GM21423 (cell line): Measurements from ENCODE around the gene EHBP1L1.

Experiments used
- ATAC-seq: cut with Tn5 transposase; IDR thresholded peaks from one replicate; pipeline ENCODE4 v1.9.1; 2021; ENCODE audit warnings: mild to moderate bottlenecking, moderate library complexity; ENCODE audit not compliant: unreplicated experiment

The EHBP1L1 gene

GRCh38 chr11:65546217-65546958, 29.5 kb upstream of the EHBP1L1 start:
- peak; percentile 73 for ATAC-seq

GRCh38 chr11:65547446-65548125, 28.3 kb upstream of the EHBP1L1 start:
- ATAC-seq = no peak

GRCh38 chr11:65548395-65548794, 27.5 kb upstream of the EHBP1L1 start:
- ATAC-seq = no peak

GRCh38 chr11:65549096-65549495, 26.8 kb upstream of the EHBP1L1 start:
- no peak for ATAC-seq

- no peak for ATAC-seq
These were observed 24.1 kb upstream of the EHBP1L1 start for GRCh38 chr11:65551572-65552387.

- ATAC-seq = no peak
These were observed 23.4 kb upstream of the EHBP1L1 start for GRCh38 chr11:65552388-65552951.

- ATAC-seq = no peak
These were observed 22.4 kb upstream of the EHBP1L1 start for GRCh38 chr11:65553301-65554001.

GRCh38 chr11:65554057-65554818, 21.6 kb upstream of the EHBP1L1 start:
- ATAC-seq = no peak

GRCh38 chr11:65554842-65555430, 20.9 kb upstream of the EHBP1L1 start:
- no peak for ATAC-seq

- no peak for ATAC-seq
These were observed 20.1 kb upstream of the EHBP1L1 start for GRCh38 chr11:65555693-65556231.

- no peak for ATAC-seq
These were observed 19.2 kb upstream of the EHBP1L1 start for GRCh38 chr11:65556470-65557279.

GRCh38 chr11:65557280-65558001, 18.4 kb upstream of the EHBP1L1 start:
- ATAC-seq = no peak

- no peak for ATAC-seq
These were observed 17.6 kb upstream of the EHBP1L1 start, which contains the start of gene LTBP3 for GRCh38 chr11:65558002-65558929. Gene LTBP3 (minus strand): TSS chr11:65558359. CDS start chr11:65557959, 400 bp downstream.

- no peak for ATAC-seq
These were observed 16.8 kb upstream of the EHBP1L1 start for GRCh38 chr11:65558930-65559509.

- ATAC-seq = no peak
These were observed 16.3 kb upstream of the EHBP1L1 start for GRCh38 chr11:65559535-65559934.

- no peak for ATAC-seq
These were observed 15.8 kb upstream of the EHBP1L1 start for GRCh38 chr11:65559951-65560537.
